GM18520 (cell line): ENCODE results near the gene TRIOBP.

Experiments
- ATAC-seq: cut with Tn5 transposase; IDR thresholded peaks from one replicate; pipeline ENCODE4 v1.9.1; 2021; ENCODE audit not compliant: unreplicated experiment

TRIOBP gene

GRCh38 chr22:37731804-37732471 is 35.1 kb downstream of the TRIOBP start:
- ATAC-seq = no peak

- no peak for ATAC-seq
Measured at GRCh38 chr22:37732699-37733607, 36.1 kb downstream of the TRIOBP start.

GRCh38 chr22:37733625-37734401 is 37.0 kb downstream of the TRIOBP start:
- no peak for ATAC-seq

GRCh38 chr22:37734402-37734700 is 37.5 kb downstream of the TRIOBP start:
- ATAC-seq = no peak

GRCh38 chr22:37734964-37735451 is 38.2 kb downstream of the TRIOBP start:
- ATAC-seq = no peak

GRCh38 chr22:37739035-37739434 is 42.2 kb downstream of the TRIOBP start:
- no peak for ATAC-seq

- ATAC-seq = no peak
Measured at GRCh38 chr22:37739611-37740049, 42.8 kb downstream of the TRIOBP start.

GRCh38 chr22:37740455-37741311 is 43.8 kb downstream of the TRIOBP start:
- no peak for ATAC-seq

- no peak for ATAC-seq
Measured at GRCh38 chr22:37741312-37741795, 44.5 kb downstream of the TRIOBP start.

- no peak for ATAC-seq
Measured at GRCh38 chr22:37742376-37743171, 45.7 kb downstream of the TRIOBP start.

- ATAC-seq = no peak
Measured at GRCh38 chr22:37744589-37744988, 47.7 kb downstream of the TRIOBP start.

- ATAC-seq = no peak
Measured at GRCh38 chr22:37745548-37746365, 48.9 kb downstream of the TRIOBP start.

GRCh38 chr22:37746366-37747079 is 49.7 kb downstream of the TRIOBP start:
- ATAC-seq = no peak

GRCh38 chr22:37747080-37747714 is 50.3 kb downstream of the TRIOBP start:
- no peak for ATAC-seq

GRCh38 chr22:37747715-37748100 is 50.9 kb downstream of the TRIOBP start:
- ATAC-seq = no peak

- ATAC-seq = no peak
Measured at GRCh38 chr22:37748659-37749058, 51.8 kb downstream of the TRIOBP start.

GRCh38 chr22:37749226-37749625 is 52.4 kb downstream of the TRIOBP start:
- no peak for ATAC-seq
